Measurements from ENCODE around the gene TRAK1.

DNA sequence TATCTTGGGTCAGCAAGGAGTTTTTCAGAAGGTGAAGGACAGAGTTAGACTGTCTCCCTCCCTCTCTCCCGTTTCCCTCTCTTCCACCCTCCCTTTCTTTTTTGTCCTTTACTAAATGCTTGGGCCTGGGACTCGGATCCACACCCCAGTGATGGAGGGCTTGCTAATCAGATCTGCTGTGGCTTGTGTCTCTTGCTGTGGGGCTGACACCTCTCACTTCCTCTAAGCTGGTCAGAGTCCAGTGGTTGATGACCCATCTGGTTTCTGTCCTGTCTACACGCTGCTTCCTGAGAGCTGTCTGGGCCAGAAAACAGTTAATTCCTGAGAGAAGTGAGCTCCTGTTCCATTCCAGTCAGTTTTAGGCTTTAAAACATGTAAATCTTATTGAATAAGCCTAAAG, 849 bp downstream of the TRAK1 start:
- TF ChIP-seq, protein P1, sequence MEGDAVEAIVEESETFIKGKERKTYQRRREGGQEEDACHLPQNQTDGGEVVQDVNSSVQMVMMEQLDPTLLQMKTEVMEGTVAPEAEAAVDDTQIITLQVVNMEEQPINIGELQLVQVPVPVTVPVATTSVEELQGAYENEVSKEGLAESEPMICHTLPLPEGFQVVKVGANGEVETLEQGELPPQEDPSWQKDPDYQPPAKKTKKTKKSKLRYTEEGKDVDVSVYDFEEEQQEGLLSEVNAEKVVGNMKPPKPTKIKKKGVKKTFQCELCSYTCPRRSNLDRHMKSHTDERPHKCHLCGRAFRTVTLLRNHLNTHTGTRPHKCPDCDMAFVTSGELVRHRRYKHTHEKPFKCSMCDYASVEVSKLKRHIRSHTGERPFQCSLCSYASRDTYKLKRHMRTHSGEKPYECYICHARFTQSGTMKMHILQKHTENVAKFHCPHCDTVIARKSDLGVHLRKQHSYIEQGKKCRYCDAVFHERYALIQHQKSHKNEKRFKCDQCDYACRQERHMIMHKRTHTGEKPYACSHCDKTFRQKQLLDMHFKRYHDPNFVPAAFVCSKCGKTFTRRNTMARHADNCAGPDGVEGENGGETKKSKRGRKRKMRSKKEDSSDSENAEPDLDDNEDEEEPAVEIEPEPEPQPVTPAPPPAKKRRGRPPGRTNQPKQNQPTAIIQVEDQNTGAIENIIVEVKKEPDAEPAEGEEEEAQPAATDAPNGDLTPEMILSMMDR (IDR thresholded peaks at IDR 0.05), result no peak
- TF ChIP-seq POLR2A (IDR thresholded peaks at IDR 0.05), result no peak
